GM19351 (cell line): ENCODE data around the gene OTUD3.
"Not testable (repeated sequence)": the region's sequence is repeated elsewhere in the genome, so short reads cannot be mapped to it uniquely, and the experiment has no call there.

Experiments used
- ATAC-seq: cut with Tn5 transposase; IDR thresholded peaks from one replicate; pipeline ENCODE4 v1.9.1; 2021; ENCODE audit warnings: mild to moderate bottlenecking, moderate library complexity; ENCODE audit not compliant: unreplicated experiment

Gene OTUD3

DNA sequence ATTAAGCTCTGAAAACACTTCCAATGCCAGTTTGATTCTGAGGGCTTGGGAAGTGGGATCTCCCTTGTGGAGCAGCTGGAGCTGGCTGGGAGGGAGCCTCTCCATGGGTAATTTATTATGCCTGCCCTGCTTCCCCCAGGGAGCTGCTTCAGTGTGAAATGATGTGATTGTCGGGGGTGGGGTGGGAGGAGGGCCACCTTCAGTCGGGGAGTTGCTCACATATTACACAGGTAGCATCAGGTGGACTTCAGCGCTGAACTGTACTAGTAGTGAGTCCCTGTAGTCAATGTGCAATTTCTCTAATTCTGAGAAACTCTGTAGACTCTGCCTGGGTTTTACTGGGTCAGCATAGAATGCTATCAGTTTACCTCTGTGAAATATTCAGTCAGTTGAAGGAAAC is 28.5 kb downstream of the OTUD3 start:
- ATAC-seq, result no peak

DNA sequence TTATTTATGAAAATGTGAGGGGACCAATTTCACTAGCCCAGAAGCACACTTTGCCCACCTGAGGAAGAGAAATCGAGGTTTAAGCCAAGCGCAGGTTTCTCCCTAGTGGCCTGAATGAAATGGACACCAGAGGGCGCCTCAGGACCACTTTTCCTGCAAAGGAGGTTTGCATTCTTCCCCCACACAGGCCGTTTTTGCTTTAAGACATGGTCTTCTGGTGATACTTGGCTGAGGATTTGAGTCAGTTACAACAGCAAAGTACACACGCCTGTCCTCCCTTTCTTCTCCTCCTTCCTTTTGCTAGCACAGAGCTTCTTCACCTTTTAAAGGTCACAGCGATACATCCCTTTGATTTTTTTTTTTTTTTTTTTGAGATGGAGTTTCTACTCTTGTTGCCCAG is 35.9 kb downstream of the OTUD3 start:
- no peak for ATAC-seq

DNA sequence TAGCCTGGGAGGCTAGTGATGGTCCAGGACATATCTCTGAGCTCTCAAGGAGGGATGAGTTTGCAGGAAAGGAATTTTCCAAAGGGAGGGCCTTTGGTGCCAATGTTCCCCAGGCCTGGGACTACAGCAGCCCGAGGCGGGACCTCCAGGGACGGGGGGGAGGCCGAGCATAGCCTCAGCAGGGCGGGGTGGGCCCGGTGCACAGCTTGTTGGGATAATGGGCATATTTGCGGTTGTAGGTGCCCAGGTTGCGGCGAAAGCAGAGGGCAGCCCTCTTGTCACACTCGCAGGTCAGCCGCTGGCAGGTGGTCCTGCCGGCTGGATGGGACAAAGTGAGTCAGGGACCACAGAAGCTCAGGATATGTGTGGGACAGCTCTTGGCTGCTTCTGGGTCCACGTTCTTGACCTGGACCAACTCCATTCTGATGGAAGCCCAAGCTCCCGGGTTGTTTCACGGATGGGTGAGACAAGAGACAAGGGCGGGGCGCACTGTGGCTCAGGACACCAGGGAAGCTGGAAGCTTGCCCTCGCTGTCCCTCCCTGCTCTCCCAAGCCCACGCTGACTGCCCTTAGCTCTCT is 38.0 kb downstream of the OTUD3 start:
- ATAC-seq, result no peak

DNA sequence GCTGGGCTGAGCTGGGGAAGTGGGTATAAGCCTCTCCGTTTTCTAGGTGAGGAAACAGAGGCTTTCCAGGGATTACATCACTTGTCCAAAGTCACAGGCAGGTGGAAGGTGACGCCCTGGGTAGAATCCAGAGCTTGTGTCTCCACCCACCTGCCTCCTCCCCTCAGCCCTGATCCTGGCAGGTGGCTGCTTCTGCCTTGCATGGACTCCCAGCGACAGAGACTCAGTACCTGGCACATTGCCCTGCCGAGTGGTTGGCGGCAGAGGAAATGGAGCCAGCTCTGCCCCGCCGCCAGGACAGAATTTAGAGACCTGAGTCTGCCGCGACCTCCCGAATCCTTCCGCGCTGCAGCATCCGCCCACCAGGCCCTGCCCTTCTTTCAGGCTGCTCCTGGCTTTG is 39.1 kb downstream of the OTUD3 start:
- ATAC-seq, result no peak

- ATAC-seq, result no peak
Measured at GRCh38 chr1:19922015-19922688, 40.0 kb downstream of the OTUD3 start.

GRCh38 chr1:19923137-19923952 is 41.1 kb downstream of the OTUD3 start, which contains the start of gene PLA2G2E:
PLA2G2E (minus strand) TSS chr1:19923617; CDS start chr1:19923559, 58 bp downstream.
- no peak for ATAC-seq

DNA sequence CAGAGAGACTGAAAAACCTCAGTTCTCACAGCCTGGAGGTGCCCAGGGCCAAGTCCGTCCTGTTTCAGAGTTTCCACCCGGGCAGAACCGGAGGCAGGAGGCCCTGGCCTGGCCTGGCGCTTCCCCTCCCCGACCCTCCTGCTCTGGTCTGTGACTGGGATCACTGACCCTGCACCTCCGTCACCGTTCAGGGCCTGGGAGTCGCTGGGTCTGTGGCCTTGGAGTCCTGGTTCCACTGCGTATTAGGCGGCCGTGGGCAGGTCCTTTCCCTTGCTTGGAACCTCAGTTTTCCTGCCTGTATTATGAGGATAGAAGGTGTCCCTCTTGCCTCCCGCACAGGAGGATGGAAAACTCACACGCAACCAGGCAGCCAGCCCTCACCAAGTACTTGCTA is 41.8 kb downstream of the OTUD3 start:
- no peak for ATAC-seq

DNA sequence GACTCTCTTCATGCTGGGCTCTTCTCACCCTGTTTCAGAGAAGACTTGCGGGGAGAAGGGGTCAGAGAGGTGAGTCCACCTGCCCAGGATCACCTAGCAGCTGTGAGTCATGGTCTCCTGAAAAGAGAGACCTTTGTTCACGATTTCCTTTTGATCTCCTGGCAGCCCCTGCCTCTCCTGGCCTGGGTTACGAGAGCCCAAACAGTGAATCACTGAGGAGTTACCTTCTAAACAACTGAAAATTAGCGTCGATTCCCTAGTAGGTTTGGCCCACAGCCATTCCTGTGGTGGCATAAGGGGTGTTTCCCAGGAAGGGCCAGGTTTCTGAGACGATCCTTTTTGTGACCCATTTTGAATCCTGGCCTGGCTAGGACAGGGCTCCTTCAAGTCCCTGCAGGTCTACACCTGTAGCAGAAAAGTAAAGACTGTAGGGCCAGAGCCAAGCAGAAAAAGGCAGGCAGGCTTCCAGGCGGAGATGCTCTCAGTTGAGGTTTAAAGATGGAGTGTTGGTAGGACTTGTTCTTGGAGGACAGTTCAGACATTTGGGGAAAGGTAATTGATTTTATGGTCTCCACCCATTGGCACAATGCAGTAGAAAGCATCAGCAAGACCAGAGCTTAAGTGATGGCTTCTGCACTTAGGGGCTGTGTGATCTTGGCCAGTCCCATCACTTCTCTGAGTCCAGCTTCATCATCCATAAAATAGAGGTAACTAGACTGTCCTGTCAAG is 43.3 kb downstream of the OTUD3 start:
- no peak for ATAC-seq

DNA sequence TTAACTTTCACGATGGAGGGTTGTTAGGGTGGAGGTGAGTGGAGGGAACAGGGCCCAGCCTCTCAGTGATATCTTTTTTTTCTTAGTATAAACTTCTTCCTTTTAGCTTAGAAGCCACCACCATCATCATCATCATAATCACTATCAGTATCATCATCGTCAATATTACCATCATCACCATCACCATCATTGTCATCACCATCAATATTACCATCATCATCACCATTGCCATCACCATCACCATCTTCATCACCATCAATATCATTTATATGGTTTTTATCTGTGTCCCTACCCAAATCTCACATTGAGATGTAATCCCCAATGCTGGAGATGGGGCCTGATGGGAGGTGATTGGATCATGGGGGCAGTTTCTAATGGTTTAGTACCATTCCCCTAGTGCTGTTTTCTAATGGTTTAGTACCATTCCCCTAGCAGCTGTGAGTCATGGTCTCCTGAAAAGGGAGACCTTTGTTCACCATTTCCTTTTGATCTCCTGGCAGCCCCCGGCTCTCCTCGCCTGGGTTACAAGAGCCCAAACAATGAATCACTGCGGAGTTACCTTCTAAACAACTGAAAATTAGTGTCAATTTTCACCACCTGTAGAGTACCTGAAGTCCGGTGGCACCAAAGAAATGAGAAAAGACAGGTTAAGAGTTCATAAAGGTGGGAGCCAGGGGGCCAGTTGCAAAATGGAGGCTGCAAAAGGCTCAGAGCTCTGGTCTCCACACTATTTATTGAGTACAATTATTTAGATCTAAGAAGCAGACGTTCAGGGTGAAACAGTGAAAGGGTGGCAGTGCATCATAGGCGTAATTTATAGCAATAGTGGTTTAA is 44.3 kb downstream of the OTUD3 start:
- no peak for ATAC-seq

- not testable (repeated sequence) for ATAC-seq
Measured at GRCh38 chr1:19927130-19927421, 44.9 kb downstream of the OTUD3 start.

GRCh38 chr1:19932866-19933265 is 50.7 kb downstream of the OTUD3 start:
- no peak for ATAC-seq

GRCh38 chr1:19934336-19934735 is 52.1 kb downstream of the OTUD3 start:
- ATAC-seq, result no peak

- ATAC-seq, result no peak
Measured at GRCh38 chr1:19936061-19936750, 54.0 kb downstream of the OTUD3 start.

DNA sequence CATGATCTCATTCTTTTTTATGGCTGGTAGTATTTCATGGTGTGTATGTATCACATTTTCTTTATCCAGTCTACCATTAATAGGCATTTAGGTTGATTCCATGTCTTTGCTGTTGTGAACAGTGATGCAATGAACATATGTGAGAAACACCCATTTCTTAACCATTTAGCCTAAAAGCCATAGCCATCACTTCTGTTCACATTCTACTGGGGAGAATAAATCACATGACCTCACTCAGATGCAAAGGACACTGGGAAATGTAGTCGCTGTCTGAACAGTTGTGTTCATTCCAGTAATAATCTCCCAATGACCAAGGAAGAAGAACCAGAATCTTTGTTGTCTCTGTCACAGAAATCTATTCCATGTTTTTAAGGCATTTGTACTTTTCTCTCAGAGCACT is 56.3 kb downstream of the OTUD3 start:
- no peak for ATAC-seq

- no peak for ATAC-seq
Measured at GRCh38 chr1:19940486-19941205, 58.5 kb downstream of the OTUD3 start.

- no peak for ATAC-seq
Measured at GRCh38 chr1:19941206-19941568, 59.0 kb downstream of the OTUD3 start.

DNA sequence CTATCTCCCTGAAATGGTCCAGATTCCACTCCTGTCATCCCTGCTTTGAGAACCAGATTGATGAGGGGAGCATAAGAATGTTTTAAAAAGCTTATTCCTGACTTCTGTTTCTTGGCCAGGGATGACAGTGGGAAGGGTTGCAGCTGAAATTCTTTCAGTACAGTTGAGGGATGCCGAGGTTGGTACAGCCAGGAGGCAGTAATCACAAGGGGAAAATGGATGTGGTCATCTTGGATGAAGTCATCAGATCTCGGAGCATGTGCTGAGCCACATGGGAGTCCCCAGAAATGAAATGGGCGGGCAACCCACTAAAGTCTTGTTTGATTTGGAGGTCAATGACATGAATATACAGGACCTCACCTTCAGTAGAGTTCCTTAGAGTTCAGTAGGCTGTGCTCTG is 59.9 kb downstream of the OTUD3 start:
- ATAC-seq, result no peak

DNA sequence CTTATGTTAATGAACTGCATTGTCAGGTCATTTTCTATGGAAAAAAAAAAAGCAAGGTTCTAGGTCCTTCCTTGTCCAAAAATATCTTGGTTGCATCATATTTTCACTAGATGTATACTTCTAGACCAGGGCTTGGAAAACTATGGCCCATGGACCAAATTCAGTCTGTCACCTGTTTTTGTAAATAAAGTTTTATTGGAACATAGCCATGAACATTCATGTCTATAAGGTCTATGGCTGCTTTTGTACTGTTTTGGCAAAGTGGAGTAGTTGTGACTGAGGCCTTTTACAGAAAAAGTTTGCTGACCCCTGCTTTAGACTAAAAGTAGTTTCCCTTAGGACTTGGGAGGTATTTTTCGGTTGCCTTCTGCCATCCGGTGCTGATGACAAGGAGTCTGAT is 60.5 kb downstream of the OTUD3 start:
- ATAC-seq, result no peak

DNA sequence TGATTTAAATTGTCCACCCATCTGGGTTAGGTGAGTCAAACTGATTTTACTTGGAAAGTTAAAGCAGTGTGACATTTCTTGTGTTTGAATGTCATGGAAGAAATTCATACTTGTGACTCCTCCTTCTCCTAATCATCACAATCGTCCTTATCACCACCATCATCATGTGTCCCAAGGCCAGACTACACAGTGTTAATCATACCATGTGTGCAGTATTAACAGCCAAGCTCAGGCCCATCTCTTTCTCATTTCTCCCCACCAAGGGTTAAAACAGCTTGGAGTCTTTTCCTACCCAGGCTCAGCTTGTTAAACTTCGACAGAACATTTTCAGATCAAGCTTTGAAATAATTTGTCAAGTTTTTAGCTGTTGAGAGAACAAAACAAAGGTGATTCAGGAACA is 63.7 kb downstream of the OTUD3 start:
- no peak for ATAC-seq

GRCh38 chr1:19946331-19946751 is 64.1 kb downstream of the OTUD3 start:
- no peak for ATAC-seq
